Measurements from ENCODE around the gene SPP1.

GRCh38 chr4:87950493-87950892 lies 25.0 kb upstream of the SPP1 start:
- no peak for TF ChIP-seq CTCF (conservative IDR thresholded peaks at IDR 0.05 in 1 of 2, IDR thresholded peaks at IDR 0.05 in 1 of 2; ENCODE audit: extremely low read depth in 1 of 2, insufficient read depth in 1 of 2, low read depth in 1 of 2, low read length in 2 of 2)
- no peak for TF ChIP-seq EZH2 (IDR thresholded peaks at IDR 0.05; ENCODE audit: borderline replicate concordance, low read length)
